ENCODE results near the gene PNPLA2. TPM values are rescaled to one million over a fixed set of nuclear protein-coding genes. Genes with fewer than 3 reads are reported as not detected.
A peak's percentile ranks its signal among the peaks of the same experiment; 100 is the strongest.

PNPLA2 gene
- total and polyA plus RNA-seq, 4 donors, result 9.1 to 49.9 (median 28.5) TPM

DNA sequence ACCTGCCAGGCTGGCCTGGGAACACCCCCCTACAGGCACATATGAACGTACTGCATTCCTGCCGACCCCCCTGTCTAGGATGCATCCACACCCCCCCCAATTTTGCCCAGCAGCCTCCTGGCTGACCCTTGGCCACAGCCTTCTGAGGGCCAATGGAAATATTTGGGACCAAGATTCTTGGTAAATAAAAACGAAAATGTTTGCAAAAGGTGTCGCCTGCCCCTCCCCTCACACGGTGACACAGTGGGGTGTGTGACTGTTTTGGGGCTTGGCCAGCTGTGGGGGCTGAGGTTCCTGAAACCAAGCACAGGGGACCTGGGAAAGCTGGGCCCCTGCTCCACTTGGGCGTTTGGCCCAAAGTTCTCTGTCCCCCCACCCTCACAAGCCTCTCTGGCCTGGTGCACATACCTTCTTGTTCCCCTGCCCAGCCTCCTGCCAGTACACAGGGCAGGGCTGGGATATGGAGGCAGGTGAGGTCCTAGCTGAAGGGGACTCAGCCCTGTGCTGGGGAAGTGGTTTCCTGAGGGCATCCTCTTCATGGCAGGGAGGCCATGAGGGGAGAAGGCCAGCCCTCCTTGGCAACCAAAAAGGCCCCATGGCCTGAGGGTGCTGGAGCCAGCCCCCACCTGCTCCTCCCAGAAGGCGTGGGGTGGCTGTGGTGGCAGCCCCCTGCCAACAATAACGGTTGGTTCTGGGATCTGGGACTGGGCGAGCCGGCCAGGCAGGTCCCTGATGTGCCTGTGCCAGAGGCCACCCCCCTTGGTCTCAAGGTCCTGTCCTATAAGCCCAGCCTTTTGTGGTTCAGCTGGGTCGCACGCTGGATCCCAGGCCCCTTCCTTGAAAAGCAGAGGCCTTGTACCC, 6.9 kb downstream of the PNPLA2 start:
- DNase-seq (ENCODE audit: low read depth in 4 of 6, low spot score in 6 of 6), result no peak
- Histone ChIP-seq H3K4me3 (ENCODE audit: low read depth, low read length) (no peak overlapping the region), H3K27ac (ENCODE audit: low read depth, low read length) (no peak overlapping the region), H3K27me3 (ENCODE audit: control insufficient read depth, insufficient read depth, low read length) (peaks cover 56% of the 10 kb centered on the region), H3K4me1 (ENCODE audit: control insufficient read depth, insufficient read depth, low read length) (peaks cover 68% of the 10 kb centered on the region), H3K9me3 (ENCODE audit: control insufficient read depth, insufficient read depth, low read length) (no peaks in the 10 kb centered on the region), H3K36me3 (ENCODE audit: control insufficient read depth, insufficient read depth, low read length) (peaks cover 60% of the 10 kb centered on the region)
- WGBS (ENCODE audit: insufficient coverage), result 85% methylated on average over 10 of the region's 12 CpGs

DNA sequence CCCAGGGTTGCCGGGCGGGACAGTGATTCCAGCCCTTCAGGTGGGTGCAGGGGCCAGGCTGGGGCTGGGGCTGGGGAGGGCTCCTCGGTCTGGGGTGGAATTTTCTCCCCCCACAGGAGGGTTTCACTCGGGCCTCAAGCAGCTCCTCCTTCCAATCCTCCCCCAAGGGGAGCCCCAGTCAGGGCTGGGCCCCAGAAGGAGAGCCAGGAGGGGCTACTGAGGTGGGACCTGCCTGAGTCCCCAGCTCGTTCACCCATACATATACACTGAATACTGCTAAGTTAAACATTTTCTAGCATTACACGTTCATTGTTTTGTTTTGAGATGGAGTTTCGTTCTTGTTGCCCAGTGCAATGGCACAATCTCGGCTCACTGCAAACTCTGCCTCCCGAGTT, 7.5 kb downstream of the PNPLA2 start:
- peaks cover 68% of the 10 kb centered on the region for H3K4me1 ChIP-seq (ENCODE audit: control insufficient read depth, insufficient read depth, low read length)
- DNase-seq (ENCODE audit: low read depth in 4 of 6, low spot score in 6 of 6), result no peak
- no peaks in the 10 kb centered on the region for H3K9me3 ChIP-seq (ENCODE audit: control insufficient read depth, insufficient read depth, low read length)
- peaks cover 62% of the 10 kb centered on the region for H3K27me3 ChIP-seq (ENCODE audit: control insufficient read depth, insufficient read depth, low read length)
- H3K27ac ChIP-seq (ENCODE audit: low read depth, low read length), result no peak overlapping the region
- 67% methylated on average over 2 of the region's 9 CpGs for WGBS (ENCODE audit: insufficient coverage)
- no peak overlapping the region for H3K4me3 ChIP-seq (ENCODE audit: low read depth, low read length)
- H3K36me3 ChIP-seq (ENCODE audit: control insufficient read depth, insufficient read depth, low read length), result peaks cover 54% of the 10 kb centered on the region

GRCh38 chr11:826836-827145, 8.1 kb downstream of the PNPLA2 start:
- H3K36me3 ChIP-seq (ENCODE audit: control insufficient read depth, insufficient read depth, low read length), result peaks cover 49% of the 10 kb centered on the region
- H3K27me3 ChIP-seq (ENCODE audit: control insufficient read depth, insufficient read depth, low read length), result peaks cover 68% of the 10 kb centered on the region
- whole genome bisulfite sequencing (ENCODE audit: insufficient coverage), result 2% methylated on average over 20 of the region's 22 CpGs
- no peak for DNase-seq (ENCODE audit: low read depth in 4 of 6, low spot score in 6 of 6)
- no peaks in the 10 kb centered on the region for H3K9me3 ChIP-seq (ENCODE audit: control insufficient read depth, insufficient read depth, low read length)
- peaks cover 68% of the 10 kb centered on the region for H3K4me1 ChIP-seq (ENCODE audit: control insufficient read depth, insufficient read depth, low read length)
- no peak overlapping the region for H3K4me3 ChIP-seq (ENCODE audit: low read depth, low read length)
- H3K27ac ChIP-seq (ENCODE audit: low read depth, low read length), result no peak overlapping the region

DNA sequence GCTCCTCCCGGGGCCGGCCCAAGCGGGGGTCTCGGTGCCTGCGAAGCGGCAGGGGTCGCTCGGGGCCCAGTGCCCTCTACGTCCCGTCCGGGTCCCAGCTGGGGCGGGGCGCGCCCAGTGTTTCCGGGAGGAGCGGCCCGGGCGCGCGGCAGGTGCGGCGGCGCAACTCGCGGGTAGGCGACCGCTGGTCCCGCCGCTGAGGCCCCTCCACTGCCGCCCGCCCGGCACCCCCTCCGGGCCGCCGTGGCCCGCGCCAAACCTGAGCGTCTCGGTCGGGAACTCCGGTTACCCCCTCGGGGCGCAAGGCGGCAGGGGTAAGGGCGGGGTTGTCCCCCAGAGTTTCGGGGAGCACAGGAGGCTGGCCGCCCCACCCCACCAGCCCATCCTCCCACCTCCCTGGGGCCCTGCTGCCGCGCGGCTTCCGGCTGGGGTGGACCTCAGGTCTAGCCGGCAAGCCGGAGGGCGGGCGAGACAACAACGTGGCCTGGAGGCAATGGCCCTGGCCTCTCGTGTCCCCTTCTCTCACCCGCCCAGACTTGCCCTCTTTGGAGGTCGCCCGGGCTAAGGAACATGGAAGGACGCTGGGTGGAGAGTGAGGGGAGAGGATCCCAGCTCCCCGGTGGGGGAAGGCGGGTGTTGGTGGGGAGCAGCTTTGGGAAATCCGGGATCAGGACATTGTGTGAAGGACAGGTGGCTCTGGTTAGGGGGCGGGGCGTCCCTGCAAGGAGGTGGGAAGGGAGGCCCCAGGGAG, 8.6 kb downstream of the PNPLA2 start:
- 7% methylated on average over 66 of the region's 66 CpGs for WGBS (ENCODE audit: insufficient coverage)
- peaks cover 68% of the 10 kb centered on the region for H3K4me1 ChIP-seq (ENCODE audit: control insufficient read depth, insufficient read depth, low read length)
- no peaks in the 10 kb centered on the region for H3K9me3 ChIP-seq (ENCODE audit: control insufficient read depth, insufficient read depth, low read length)
- peaks cover 73% of the 10 kb centered on the region for H3K27me3 ChIP-seq (ENCODE audit: control insufficient read depth, insufficient read depth, low read length)
- H3K27ac ChIP-seq (ENCODE audit: low read depth, low read length), result no peak overlapping the region
- DNase-seq (ENCODE audit: low read depth in 4 of 6, low spot score in 6 of 6), result no peak
- peaks cover 46% of the 10 kb centered on the region for H3K36me3 ChIP-seq (ENCODE audit: control insufficient read depth, insufficient read depth, low read length)
- H3K4me3 ChIP-seq (ENCODE audit: low read depth, low read length), result no peak overlapping the region

DNA sequence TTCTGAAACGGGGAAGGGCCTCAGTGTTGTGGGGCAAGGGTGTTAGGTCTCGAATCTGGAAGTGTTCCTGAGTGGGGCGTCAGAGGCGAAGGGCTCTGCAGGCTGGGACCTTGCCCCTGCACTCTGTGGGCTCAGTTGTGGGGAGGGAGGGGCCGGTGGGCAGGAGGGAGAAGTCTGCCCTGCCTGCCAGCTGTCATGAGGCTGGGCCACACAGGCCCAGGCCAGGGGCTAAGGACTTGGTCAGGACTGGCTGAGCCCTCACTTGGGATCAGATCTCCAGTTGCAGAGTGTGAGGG, 9.1 kb downstream of the PNPLA2 start, which contains the start of gene CRACR2B:
TSS of gene CRACR2B (plus strand) at position 23 of the 296 bp plus-strand sequence. CDS start 689 bp downstream, outside the sequence.
- Histone ChIP-seq H3K4me3 (ENCODE audit: low read depth, low read length) (no peak within 1 kb of the TSS), H3K36me3 (ENCODE audit: control insufficient read depth, insufficient read depth, low read length) (peaks cover 42% of the 10 kb centered on the region), H3K27me3 (ENCODE audit: control insufficient read depth, insufficient read depth, low read length) (peaks cover 75% of the 10 kb centered on the region), H3K27ac (ENCODE audit: low read depth, low read length) (peak within 1 kb of the TSS; percentile 25), H3K4me1 (ENCODE audit: control insufficient read depth, insufficient read depth, low read length) (peaks cover 71% of the 10 kb centered on the region), H3K9me3 (ENCODE audit: control insufficient read depth, insufficient read depth, low read length) (no peaks in the 10 kb centered on the region)
- DNase-seq (ENCODE audit: low read depth in 4 of 6, low spot score in 6 of 6), result no peak
- 48% methylated on average over 5 of the region's 5 CpGs for WGBS (ENCODE audit: insufficient coverage)

DNA sequence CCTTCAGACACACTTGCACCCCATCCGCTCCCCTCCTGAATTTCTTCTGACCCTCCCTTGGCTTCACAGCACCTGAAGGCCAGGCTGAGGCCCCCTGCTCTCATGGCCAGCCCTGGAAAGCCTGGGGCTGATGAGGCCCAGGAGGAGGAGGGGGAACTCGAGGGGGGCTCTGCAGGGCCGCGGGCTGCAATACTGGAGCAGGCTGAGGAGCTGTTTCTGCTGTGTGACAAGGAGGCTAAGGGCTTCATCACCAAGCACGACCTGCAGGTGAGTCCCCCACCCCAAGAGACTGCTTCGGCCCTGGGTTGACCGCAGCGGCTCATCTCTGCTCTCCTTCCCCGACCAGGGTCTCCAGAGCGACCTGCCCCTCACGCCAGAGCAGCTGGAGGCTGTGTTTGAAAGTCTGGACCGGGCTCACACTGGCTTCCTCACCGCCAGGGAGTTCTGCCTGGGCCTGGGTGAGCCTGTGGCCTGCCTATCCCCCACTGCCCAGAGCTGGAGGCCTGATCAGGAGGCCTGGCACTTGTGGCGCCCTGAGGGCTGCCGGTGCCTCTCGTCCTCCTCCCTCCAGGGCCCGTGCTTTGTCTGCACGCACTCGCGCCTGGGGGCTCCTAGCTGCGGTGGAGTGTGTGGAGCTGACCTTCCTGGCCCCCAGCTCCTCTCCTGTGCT, 9.9 kb downstream of the PNPLA2 start:
- Histone ChIP-seq H3K36me3 (ENCODE audit: control insufficient read depth, insufficient read depth, low read length) (peaks cover 35% of the 10 kb centered on the region), H3K27me3 (ENCODE audit: control insufficient read depth, insufficient read depth, low read length) (peaks cover 75% of the 10 kb centered on the region), H3K4me1 (ENCODE audit: control insufficient read depth, insufficient read depth, low read length) (peaks cover 74% of the 10 kb centered on the region), H3K4me3 (ENCODE audit: low read depth, low read length) (no peak overlapping the region), H3K27ac (ENCODE audit: low read depth, low read length) (peak overlapping the region; percentile 25), H3K9me3 (ENCODE audit: control insufficient read depth, insufficient read depth, low read length) (no peaks in the 10 kb centered on the region)
- no peak for DNase-seq (ENCODE audit: low read depth in 4 of 6, low spot score in 6 of 6)
- 38% methylated on average over 16 of the region's 21 CpGs for WGBS (ENCODE audit: insufficient coverage)

GRCh38 chr11:829176-829846, 10.6 kb downstream of the PNPLA2 start:
- peak overlapping the region; percentile 25 for H3K27ac ChIP-seq (ENCODE audit: low read depth, low read length)
- 17% methylated on average over 40 of the region's 40 CpGs for WGBS (ENCODE audit: insufficient coverage)
- H3K36me3 ChIP-seq (ENCODE audit: control insufficient read depth, insufficient read depth, low read length), result peaks cover 29% of the 10 kb centered on the region
- H3K9me3 ChIP-seq (ENCODE audit: control insufficient read depth, insufficient read depth, low read length), result no peaks in the 10 kb centered on the region
- H3K4me3 ChIP-seq (ENCODE audit: low read depth, low read length), result peak overlapping the region; percentile 12
- no peak for DNase-seq (ENCODE audit: low read depth in 4 of 6, low spot score in 6 of 6)
- peaks cover 75% of the 10 kb centered on the region for H3K27me3 ChIP-seq (ENCODE audit: control insufficient read depth, insufficient read depth, low read length)
- H3K4me1 ChIP-seq (ENCODE audit: control insufficient read depth, insufficient read depth, low read length), result peaks cover 81% of the 10 kb centered on the region

GRCh38 chr11:829847-830294, 11.2 kb downstream of the PNPLA2 start:
- Histone ChIP-seq H3K36me3 (ENCODE audit: control insufficient read depth, insufficient read depth, low read length) (peaks cover 29% of the 10 kb centered on the region), H3K4me1 (ENCODE audit: control insufficient read depth, insufficient read depth, low read length) (peaks cover 82% of the 10 kb centered on the region), H3K27me3 (ENCODE audit: control insufficient read depth, insufficient read depth, low read length) (peaks cover 72% of the 10 kb centered on the region), H3K27ac (ENCODE audit: low read depth, low read length) (no peak overlapping the region), H3K4me3 (ENCODE audit: low read depth, low read length) (peak overlapping the region; percentile 12), H3K9me3 (ENCODE audit: control insufficient read depth, insufficient read depth, low read length) (no peaks in the 10 kb centered on the region)
- no peak for DNase-seq (ENCODE audit: low read depth in 4 of 6, low spot score in 6 of 6)
- WGBS (ENCODE audit: insufficient coverage), result 2% methylated on average over 39 of the region's 39 CpGs
